Measurements from ENCODE around the gene FAIM2. TPM values are rescaled to one million over a fixed set of nuclear protein-coding genes. Genes with fewer than 3 reads are reported as not detected.

Gene FAIM2
- total RNA-seq, 1 experiment from 2014 or later, result 0.22 TPM

DNA sequence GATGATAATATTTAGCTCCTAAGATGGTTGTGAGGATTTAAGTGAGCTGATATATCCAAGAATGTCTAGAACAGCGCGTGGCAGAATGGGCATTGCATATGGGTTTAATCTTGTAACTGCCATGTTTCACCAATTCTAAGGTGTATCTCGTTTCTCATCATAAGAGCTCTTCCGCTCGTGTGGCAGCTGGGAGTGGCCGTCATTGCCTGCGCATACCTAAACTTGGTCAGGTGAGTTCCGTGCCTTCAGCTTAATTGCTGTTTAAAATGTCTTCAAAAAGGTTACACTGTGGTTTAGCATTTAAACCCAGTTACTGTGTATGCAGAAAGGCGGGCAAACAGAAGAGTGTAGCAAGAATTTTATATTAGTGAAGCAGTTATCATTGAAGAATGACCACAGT lies 42.4 kb upstream of the FAIM2 start (continued):
- TF ChIP-seq, protein P1, sequence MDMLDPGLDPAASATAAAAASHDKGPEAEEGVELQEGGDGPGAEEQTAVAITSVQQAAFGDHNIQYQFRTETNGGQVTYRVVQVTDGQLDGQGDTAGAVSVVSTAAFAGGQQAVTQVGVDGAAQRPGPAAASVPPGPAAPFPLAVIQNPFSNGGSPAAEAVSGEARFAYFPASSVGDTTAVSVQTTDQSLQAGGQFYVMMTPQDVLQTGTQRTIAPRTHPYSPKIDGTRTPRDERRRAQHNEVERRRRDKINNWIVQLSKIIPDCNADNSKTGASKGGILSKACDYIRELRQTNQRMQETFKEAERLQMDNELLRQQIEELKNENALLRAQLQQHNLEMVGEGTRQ (CRISPR knock-in tag; IDR thresholded peaks at IDR 0.05), result no peak
- TF ChIP-seq ZNF396 (CRISPR knock-in tag; IDR thresholded peaks at IDR 0.05; ENCODE audit: borderline replicate concordance) (no peak), ELF4 (CRISPR knock-in tag; IDR thresholded peaks at IDR 0.05; ENCODE audit: low read depth) (no peak), ZNF317 (CRISPR knock-in tag; IDR thresholded peaks at IDR 0.05; ENCODE audit: borderline replicate concordance, low read depth) (no peak), SOX15 (CRISPR knock-in tag; IDR thresholded peaks at IDR 0.05) (no peak), OVOL2 (CRISPR knock-in tag; IDR thresholded peaks at IDR 0.05; ENCODE audit: borderline replicate concordance) (no peak)
- TF ChIP-seq, protein P2, sequence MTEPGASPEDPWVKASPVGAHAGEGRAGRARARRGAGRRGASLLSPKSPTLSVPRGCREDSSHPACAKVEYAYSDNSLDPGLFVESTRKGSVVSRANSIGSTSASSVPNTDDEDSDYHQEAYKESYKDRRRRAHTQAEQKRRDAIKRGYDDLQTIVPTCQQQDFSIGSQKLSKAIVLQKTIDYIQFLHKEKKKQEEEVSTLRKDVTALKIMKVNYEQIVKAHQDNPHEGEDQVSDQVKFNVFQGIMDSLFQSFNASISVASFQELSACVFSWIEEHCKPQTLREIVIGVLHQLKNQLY (CRISPR knock-in tag; IDR thresholded peaks at IDR 0.05), result no peak
- TF ChIP-seq, protein P3, sequence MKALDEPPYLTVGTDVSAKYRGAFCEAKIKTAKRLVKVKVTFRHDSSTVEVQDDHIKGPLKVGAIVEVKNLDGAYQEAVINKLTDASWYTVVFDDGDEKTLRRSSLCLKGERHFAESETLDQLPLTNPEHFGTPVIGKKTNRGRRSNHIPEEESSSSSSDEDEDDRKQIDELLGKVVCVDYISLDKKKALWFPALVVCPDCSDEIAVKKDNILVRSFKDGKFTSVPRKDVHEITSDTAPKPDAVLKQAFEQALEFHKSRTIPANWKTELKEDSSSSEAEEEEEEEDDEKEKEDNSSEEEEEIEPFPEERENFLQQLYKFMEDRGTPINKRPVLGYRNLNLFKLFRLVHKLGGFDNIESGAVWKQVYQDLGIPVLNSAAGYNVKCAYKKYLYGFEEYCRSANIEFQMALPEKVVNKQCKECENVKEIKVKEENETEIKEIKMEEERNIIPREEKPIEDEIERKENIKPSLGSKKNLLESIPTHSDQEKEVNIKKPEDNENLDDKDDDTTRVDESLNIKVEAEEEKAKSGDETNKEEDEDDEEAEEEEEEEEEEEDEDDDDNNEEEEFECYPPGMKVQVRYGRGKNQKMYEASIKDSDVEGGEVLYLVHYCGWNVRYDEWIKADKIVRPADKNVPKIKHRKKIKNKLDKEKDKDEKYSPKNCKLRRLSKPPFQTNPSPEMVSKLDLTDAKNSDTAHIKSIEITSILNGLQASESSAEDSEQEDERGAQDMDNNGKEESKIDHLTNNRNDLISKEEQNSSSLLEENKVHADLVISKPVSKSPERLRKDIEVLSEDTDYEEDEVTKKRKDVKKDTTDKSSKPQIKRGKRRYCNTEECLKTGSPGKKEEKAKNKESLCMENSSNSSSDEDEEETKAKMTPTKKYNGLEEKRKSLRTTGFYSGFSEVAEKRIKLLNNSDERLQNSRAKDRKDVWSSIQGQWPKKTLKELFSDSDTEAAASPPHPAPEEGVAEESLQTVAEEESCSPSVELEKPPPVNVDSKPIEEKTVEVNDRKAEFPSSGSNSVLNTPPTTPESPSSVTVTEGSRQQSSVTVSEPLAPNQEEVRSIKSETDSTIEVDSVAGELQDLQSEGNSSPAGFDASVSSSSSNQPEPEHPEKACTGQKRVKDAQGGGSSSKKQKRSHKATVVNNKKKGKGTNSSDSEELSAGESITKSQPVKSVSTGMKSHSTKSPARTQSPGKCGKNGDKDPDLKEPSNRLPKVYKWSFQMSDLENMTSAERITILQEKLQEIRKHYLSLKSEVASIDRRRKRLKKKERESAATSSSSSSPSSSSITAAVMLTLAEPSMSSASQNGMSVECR (CRISPR knock-in tag; IDR thresholded peaks at IDR 0.05; ENCODE audit: borderline replicate concordance), result no peak

DNA sequence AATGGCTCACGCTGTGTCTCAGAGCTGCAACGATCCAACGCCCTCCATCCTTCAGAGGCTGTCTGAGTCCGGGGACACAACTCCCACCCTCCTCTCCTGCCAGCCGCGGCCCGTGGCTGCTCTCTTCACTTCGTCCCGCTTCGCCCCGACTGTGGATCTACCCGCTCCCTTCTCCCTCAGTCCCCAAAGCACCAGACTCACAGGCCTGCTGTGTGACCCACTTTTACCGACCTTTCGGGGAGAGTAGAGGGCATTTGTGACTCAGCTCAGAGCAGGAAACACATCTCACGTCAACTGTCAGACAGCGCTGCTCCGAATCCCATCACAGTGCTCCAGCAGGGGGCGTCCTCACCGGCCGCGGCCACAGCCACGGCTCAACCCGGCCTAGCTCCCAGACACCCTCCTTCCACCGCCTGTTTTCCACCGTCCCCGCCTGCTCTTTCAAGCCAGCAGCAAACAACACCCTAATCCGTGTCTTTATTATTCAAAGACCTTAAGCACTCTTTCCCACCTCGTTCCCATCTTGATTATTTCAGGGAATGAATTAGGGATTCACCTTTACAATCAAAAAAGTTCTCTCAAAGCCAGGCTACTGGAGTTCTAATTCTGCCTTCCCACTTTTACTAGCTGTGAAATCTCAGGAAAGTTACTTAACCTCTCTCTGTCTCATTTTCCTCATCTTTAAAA lies 41.8 kb upstream of the FAIM2 start:
- Mint-ChIP-seq H3K4me1 (peaks cover 40% of the 10 kb centered on the region), H3K4me3 (peak overlapping the region; percentile 61), H3K27me3 (ENCODE audit: low read depth) (peaks cover 9% of the 10 kb centered on the region; the same call in 1 of the 2 replicates), H3K9me3 (no peaks in the 10 kb centered on the region), H3K27ac (0 out of 2 replicates have a peak overlapping the region, but pooled peaks have one; percentile 18), H3K36me3 (no peaks in the 10 kb centered on the region)
- DNase-seq (ENCODE audit: low spot score) (peak; percentile 90), ATAC-seq (peak; percentile 95)
- POLR2A ChIA-PET, result interaction anchor here (0.7 to 1.3 kb wide), 3 partner anchors 12 to 204 kb away, joined by 3 to 4 read pairs (median 4); partner anchors contain the start of genes NCKAP5L and TMBIM6
- CTCF ChIA-PET, result interaction anchor here (0.5 to 8.2 kb wide), 68 partner anchors 9 to 1178 kb away, joined by 3 to 168 read pairs (median 6); partner anchors contain the start of genes AQP5, AQP6, BCDIN3D and CERS5
- TF ChIP-seq, protein P4, sequence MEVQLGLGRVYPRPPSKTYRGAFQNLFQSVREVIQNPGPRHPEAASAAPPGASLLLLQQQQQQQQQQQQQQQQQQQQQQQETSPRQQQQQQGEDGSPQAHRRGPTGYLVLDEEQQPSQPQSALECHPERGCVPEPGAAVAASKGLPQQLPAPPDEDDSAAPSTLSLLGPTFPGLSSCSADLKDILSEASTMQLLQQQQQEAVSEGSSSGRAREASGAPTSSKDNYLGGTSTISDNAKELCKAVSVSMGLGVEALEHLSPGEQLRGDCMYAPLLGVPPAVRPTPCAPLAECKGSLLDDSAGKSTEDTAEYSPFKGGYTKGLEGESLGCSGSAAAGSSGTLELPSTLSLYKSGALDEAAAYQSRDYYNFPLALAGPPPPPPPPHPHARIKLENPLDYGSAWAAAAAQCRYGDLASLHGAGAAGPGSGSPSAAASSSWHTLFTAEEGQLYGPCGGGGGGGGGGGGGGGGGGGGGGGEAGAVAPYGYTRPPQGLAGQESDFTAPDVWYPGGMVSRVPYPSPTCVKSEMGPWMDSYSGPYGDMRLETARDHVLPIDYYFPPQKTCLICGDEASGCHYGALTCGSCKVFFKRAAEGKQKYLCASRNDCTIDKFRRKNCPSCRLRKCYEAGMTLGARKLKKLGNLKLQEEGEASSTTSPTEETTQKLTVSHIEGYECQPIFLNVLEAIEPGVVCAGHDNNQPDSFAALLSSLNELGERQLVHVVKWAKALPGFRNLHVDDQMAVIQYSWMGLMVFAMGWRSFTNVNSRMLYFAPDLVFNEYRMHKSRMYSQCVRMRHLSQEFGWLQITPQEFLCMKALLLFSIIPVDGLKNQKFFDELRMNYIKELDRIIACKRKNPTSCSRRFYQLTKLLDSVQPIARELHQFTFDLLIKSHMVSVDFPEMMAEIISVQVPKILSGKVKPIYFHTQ (CRISPR knock-in tag; IDR thresholded peaks at IDR 0.05), result no peak
- TF ChIP-seq, protein P5, sequence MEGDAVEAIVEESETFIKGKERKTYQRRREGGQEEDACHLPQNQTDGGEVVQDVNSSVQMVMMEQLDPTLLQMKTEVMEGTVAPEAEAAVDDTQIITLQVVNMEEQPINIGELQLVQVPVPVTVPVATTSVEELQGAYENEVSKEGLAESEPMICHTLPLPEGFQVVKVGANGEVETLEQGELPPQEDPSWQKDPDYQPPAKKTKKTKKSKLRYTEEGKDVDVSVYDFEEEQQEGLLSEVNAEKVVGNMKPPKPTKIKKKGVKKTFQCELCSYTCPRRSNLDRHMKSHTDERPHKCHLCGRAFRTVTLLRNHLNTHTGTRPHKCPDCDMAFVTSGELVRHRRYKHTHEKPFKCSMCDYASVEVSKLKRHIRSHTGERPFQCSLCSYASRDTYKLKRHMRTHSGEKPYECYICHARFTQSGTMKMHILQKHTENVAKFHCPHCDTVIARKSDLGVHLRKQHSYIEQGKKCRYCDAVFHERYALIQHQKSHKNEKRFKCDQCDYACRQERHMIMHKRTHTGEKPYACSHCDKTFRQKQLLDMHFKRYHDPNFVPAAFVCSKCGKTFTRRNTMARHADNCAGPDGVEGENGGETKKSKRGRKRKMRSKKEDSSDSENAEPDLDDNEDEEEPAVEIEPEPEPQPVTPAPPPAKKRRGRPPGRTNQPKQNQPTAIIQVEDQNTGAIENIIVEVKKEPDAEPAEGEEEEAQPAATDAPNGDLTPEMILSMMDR (IDR thresholded peaks at IDR 0.05), result peak; percentile 69
- TF ChIP-seq ATF1 (CRISPR knock-in tag; IDR thresholded peaks at IDR 0.05) (no peak), ZNF121 (CRISPR knock-in tag; IDR thresholded peaks at IDR 0.05) (peak; percentile 28; the same call in 1 of the 2 replicates), ELF4 (CRISPR knock-in tag; IDR thresholded peaks at IDR 0.05; ENCODE audit: low read depth) (no peak), GRHL2 (CRISPR knock-in tag; IDR thresholded peaks at IDR 0.05; ENCODE audit: insufficient replicate concordance, severe bottlenecking) (no peak), GABPB1 (CRISPR knock-in tag; IDR thresholded peaks at IDR 0.05) (0 out of 2 replicates have a peak, but pooled peaks have one; percentile 19), NFE2L1 (CRISPR knock-in tag; IDR thresholded peaks at IDR 0.05) (peak; percentile 31; the same call in 1 of the 2 replicates), CBFB (CRISPR knock-in tag; IDR thresholded peaks at IDR 0.05; ENCODE audit: low read depth) (no peak), NFATC4 (CRISPR knock-in tag; IDR thresholded peaks at IDR 0.05) (no peak; the same call in 1 of the 2 replicates), FOXP1 (CRISPR knock-in tag; IDR thresholded peaks at IDR 0.05; ENCODE audit: borderline replicate concordance) (no peak)
- TF ChIP-seq, protein P6, sequence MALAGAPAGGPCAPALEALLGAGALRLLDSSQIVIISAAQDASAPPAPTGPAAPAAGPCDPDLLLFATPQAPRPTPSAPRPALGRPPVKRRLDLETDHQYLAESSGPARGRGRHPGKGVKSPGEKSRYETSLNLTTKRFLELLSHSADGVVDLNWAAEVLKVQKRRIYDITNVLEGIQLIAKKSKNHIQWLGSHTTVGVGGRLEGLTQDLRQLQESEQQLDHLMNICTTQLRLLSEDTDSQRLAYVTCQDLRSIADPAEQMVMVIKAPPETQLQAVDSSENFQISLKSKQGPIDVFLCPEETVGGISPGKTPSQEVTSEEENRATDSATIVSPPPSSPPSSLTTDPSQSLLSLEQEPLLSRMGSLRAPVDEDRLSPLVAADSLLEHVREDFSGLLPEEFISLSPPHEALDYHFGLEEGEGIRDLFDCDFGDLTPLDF (CRISPR knock-in tag; IDR thresholded peaks at IDR 0.05), result no peak
- TF ChIP-seq, protein P7, sequence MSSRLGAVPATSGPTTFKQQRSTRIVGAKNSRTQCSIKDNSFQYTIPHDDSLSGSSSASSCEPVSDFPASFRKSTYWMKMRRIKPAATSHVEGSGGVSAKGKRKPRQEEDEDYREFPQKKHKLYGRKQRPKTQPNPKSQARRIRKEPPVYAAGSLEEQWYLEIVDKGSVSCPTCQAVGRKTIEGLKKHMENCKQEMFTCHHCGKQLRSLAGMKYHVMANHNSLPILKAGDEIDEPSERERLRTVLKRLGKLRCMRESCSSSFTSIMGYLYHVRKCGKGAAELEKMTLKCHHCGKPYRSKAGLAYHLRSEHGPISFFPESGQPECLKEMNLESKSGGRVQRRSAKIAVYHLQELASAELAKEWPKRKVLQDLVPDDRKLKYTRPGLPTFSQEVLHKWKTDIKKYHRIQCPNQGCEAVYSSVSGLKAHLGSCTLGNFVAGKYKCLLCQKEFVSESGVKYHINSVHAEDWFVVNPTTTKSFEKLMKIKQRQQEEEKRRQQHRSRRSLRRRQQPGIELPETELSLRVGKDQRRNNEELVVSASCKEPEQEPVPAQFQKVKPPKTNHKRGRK (CRISPR knock-in tag; IDR thresholded peaks at IDR 0.05; ENCODE audit: borderline replicate concordance), result no peak
